Stimulated activated CD4-positive, alpha-beta T cell treated with anti-CD3 and anti-CD28 coated beads, TNF-alpha, amount 100 ng/mL, for 4 hours (primary cell): ENCODE measurements around the gene AKAP6.

Source experiments
- DNase-seq, 3 experiments: peaks; one replicate each; pipeline ENCODE4 v3.0.0-alpha.2; 2020; ENCODE audit warnings: low read depth in 3 of 3

The AKAP6 gene

DNA sequence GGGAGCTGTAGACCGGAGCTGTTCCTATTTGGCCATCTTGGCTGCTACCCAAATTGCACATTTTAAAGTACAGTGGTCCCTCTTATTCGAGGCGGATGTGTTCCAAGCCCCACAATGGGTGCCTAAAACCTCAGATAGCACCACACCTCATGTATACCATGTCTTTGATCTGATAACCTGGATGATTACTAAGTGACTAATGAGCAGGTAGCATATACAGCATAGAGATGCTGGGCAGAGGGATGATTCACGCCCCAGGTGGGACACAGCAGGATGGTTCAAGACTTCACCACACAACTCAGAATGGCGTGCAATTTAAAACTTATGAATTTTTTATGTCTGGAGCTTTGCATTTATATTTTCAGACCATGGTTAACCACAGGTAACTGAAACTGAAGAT lies 255.0 kb downstream of the AKAP6 start:
- DNase-seq: no peak

- DNase-seq: no peak
Measured at GRCh38 chr14:32587461-32587860, 258.4 kb downstream of the AKAP6 start.

- DNase-seq: no peak
Measured at GRCh38 chr14:32588448-32589320, 259.6 kb downstream of the AKAP6 start.

GRCh38 chr14:32590157-32590556 lies 261.1 kb downstream of the AKAP6 start:
- DNase-seq: no peak

- DNase-seq: no peak
Measured at GRCh38 chr14:32593290-32593942, 264.3 kb downstream of the AKAP6 start.

DNA sequence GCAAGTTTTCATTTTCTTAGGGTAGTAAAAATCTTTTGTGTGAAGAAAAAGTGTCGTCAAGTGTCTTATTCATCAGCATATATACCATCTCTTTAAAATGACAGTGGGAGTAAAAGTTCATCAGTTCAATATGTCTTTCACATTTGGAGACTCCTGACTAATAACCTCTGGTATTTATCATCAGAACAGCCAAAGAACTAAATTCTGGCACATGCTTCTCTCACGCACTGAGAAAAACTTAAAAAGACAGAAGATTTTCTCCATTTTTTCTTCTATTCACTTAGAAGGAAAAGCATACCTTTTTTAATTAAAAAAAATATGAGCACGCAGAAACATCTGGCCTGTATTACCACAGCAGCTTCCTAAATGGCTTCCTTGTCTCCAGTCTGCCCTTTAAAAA lies 265.7 kb downstream of the AKAP6 start:
- DNase-seq: no peak

- no peak for DNase-seq
Measured at GRCh38 chr14:32595497-32595896, 266.4 kb downstream of the AKAP6 start.

- no peak for DNase-seq
Measured at GRCh38 chr14:32596390-32596789, 267.3 kb downstream of the AKAP6 start.

GRCh38 chr14:32597771-32598170 lies 268.7 kb downstream of the AKAP6 start:
- no peak for DNase-seq

DNA sequence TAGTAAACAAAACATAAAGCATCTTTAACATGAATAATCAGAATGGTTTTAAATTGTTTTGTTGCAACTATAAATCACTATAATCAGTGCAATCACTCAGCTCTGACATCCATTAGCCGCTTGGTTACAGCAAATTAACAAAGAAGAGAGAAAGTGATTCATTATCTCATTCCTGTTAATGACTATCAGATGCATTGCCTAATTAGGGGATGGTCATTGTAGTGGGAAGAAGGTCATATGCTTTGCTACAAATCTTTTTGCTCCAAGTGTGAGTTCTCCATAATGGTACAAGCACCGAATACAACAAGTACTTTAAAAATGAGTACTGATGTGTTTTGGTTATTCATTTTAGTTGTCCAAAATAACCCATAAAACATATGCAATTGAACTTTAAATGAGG lies 272.0 kb downstream of the AKAP6 start:
- DNase-seq: no peak

GRCh38 chr14:32601906-32602305 lies 272.8 kb downstream of the AKAP6 start:
- DNase-seq: no peak

DNA sequence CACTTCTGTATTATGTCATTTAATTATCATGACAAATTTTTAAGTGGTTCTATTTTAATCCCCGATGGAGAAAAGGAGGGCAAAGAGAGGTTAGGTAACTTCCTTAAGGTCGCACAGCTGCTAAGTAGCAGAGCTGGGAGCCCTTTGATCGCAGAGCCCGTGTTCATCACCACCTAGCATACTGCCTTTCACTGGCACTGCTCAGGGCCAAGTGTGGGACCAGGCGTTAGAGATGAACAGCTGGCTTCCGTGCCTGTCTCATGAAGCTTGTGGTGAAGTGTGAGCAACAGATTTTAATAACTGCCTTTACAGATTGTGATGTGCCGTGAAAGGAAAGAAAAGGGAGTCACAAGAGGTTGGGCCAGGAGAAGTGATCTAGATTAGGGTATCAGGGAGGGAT lies 273.6 kb downstream of the AKAP6 start:
- no peak for DNase-seq

DNA sequence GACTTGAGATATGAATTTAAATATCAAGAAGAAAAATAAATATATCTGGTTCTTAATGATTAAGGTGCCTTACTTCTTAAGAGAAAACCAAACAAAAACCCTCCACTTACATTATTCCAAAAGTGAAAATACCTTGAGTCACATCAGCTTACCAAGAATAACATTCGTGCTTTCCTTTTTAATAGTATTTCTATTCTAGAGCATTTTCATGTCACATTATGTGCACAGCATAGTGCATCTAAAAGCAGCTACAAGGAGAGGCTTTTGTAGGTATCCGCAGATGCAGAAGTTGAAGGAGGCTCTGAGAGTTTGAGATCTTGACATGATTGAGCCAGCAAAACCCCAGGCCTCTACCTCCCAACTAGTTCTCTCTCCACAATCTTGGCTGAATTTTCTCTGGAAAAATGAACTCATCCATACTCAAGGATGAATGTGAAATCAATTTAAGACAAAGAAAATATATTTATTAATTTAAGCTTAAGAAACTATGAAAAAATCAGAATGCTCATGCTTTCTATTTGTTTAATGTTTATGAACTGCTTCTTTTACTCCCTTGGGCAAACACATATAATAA lies 275.0 kb downstream of the AKAP6 start:
- DNase-seq: no peak

DNA sequence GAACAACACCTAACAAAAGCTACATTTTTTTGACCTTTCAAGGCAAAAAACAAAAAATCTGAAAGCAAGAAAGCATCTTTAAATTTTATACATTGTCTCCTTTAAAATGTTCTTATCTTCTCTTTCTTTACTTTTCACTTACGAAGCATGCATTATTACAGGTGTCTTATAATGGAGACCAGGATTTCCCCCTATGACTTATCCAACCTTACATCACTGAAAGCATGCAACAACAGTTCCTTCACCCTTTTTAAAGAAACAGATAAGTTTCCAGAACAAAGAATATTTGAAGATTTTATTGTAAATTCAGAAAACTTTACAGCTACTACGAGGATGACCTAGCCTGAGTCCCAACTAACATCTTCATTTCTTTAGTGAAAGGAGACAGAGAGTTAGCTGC lies 277.2 kb downstream of the AKAP6 start:
- no peak for DNase-seq

DNA sequence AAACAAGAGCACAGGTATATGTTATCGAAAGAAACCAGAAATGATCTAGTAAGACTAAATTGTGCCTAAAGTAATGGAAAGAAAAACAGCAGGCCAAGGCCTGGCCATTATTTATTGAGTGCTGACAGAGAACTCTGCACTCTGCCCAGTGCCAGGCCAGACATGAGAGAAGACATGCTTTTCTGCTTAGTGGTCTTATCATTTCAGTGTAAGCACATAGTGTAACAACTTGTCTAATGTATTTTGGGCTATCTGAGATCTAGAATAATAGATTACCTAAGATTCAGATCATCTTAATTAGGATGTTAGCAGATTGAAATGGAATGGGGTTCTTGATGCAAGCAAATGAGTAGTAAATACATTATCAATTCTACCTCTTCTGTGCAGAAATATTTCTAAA lies 278.3 kb downstream of the AKAP6 start:
- no peak for DNase-seq

- no peak for DNase-seq
Measured at GRCh38 chr14:32608857-32609256, 279.8 kb downstream of the AKAP6 start.

DNA sequence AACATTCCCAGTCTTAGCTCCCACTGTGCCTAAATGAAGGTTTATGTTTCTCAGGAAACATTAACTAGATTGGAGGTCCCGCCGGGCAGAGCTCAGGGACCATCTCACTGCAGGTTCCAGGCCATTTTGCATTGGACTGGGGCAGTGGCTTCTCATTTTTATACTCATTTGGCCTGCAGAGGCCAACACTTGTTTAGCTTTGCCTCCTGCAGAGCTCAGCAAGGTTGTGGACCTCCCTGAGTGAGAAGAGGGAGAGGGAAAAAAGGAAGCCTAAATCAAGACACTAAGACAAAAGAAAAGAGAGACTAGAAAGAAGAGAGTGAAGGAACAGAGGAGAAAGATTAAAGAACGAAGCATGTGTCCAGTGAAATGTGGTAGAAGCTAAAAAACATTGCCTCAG lies 280.3 kb downstream of the AKAP6 start:
- no peak for DNase-seq

DNA sequence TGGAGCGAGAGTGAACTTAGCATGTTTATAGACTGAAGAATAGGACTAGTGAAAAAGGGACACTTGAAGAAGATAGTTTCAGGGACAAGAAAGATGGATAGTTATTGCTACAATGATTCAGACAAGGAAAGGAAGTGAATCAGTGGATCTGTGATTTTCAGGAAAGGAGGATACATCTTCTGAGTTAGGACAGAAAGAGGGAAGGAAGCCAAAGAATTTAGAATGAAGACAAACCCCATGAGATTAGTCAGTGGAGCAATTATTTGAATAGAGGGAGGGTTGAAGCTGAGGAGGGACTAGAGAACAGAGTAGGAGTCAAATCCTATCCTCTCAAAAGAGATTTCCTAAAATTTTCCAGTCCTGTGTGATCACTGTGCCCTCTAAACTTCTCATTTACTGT lies 282.7 kb downstream of the AKAP6 start:
- DNase-seq: no peak

DNA sequence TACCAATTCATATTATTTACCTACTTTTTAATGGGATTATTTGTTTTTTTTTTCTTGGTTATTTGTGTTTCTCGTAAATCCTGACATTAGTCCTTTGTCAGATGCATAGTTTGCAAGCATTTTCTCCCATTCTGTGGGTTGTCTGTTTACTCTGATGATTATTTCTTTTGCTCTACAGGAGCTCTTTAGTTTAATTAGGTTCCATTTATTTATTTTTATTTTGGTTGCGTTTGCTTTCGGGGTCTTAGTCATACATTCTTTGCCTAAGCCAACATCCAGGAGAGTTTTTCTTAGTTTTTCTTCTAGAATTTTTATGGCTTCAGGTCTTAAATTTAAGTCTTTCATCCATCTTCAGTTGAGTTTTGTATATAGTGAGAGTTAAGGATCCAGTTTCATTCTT lies 289.9 kb downstream of the AKAP6 start:
- no peak for DNase-seq

DNA sequence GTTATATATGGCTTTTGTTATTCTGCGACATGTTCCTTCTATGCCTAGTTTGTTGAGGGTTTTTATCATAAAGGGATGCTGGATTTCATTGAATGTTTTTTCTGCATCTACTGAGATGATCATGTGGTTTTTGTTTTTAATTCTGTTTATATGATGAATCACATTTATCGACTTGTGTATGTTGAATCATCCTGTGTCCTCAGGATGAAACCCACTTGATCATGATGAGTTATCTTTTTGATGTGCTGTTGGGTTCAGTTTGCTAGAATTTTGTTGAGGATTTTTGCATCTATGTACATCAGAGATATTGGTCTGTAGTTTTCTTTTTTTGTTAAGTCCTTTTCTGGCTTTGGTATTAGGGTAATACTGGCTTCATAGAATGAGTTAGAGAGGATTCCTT lies 291.2 kb downstream of the AKAP6 start:
- DNase-seq: no peak

DNA sequence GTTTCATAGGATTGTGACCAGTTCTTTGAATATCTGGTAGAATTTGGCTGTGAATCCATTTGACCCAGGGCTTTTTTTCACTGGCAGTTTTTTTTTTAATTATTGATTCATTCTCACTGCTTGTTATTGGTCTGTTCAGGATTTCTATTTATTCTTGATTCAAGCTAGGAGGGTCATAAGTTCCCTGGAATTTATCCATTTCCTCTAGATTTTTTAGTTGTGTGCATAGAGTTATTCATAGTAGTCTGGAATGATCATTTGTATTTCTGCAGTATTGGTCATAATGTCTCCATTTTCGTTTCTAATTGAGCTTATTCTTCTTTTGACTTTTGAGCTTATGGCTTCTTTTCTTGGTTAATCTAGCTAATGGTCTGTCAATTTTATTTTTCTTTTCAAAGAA lies 291.6 kb downstream of the AKAP6 start:
- no peak for DNase-seq

DNA sequence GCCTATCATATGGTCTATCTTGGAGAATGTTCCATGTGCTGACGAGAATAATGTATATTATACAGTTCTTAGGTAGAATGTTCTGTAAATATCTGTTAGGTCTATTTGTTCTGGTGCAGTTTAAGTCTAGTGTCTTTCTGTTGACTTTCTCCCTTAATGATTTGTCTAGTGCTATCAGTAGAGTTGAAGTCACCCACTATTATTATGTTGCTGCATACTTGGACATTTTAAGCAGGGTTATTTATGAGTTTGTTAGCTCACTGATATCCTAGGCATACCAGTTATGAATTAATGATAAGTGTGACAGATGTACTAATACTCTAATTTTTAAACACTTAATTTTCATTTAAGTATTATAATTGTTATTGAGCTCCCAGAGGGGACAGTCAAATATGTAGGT lies 292.5 kb downstream of the AKAP6 start:
- DNase-seq: no peak

GRCh38 chr14:32622742-32623141 lies 293.6 kb downstream of the AKAP6 start:
- no peak for DNase-seq
